ENCODE measurements around the gene ARFGAP2.

DNA sequence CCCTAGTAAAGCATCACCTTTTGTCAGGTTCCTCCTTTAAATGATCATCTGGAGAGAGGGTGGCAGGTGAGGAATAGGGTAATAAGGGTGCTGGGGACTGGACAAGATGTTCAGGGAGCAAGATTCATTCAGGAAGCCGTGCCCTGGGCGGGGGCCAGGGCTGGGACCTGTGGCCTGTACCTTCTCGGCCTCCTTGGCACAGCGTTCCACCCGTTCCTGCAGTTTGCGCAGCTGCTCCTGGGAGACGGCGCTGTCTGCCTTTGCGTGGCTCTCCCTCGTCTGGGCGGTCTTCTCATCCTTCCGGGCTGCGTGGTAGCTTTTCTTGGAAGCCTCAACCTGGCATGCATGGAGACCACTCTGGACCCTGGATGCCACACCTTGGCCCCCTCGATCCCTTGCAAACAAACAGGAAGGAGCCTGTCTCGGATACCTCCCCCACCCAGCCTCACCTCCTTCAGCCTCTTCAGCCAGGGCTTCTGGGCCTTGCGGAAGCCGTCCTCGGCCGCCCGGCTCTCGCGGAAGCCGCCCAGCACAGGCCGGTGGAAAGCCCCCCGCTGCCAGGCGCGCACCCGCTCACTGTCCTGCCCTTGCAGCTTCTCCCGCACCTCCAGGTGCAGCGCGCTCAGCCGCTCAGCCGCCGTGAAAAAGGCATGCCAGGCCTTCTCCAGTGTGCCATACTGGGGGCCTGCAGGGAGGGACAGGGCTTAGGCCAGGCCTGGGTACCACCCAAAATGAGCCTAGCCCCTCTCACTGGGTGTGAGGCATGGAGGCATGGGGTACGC is 3.5 kb upstream of the ARFGAP2 start:
- TF ChIP-seq EZH2 (IDR thresholded peaks at IDR 0.05) (no peak), POLR2AphosphoS5 (IDR thresholded peaks at IDR 0.05; ENCODE audit: borderline replicate concordance, low read depth, low read length) (no peak), FOXP2 (optimal IDR thresholded peaks at IDR 0.05; ENCODE audit: control extremely low read depth, extremely low read length, insufficient read depth) (no peak)
